Fibroblast of skin of right quadriceps (primary cell): Measurements from ENCODE around the gene UCK2.

Source experiments
- DNase-seq: peaks from one replicate; pipeline ENCODE4 v3.0.0-alpha.2; 2013

The UCK2 gene

DNA sequence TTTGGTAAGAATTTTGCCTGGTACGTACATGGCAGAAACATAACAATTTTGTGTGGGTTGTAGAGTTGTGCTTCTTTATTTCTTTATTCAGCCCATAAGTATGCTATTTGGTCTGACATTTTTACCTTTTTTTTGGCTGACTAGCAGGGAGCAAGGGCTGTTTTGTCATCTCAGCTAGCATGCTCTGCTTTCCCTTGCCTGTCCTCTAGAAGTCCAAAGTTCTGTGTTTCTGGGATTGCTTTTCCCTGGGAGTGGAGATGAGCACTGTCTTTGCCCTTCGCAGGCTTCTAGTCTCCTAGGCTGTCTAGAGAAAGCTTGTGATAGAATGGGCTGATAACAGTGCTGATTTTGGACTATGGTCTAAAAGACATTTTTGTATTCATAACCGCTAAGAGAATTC lies 7.5 kb downstream of the UCK2 start:
- no peak for DNase-seq

GRCh38 chr1:165836664-165837482 lies 9.5 kb downstream of the UCK2 start:
- no peak for DNase-seq

- DNase-seq, result no peak
Measured at GRCh38 chr1:165837838-165838364, 10.5 kb downstream of the UCK2 start.

GRCh38 chr1:165840423-165840822 lies 13.0 kb downstream of the UCK2 start:
- no peak for DNase-seq

- peak; percentile 41 for DNase-seq
Measured at GRCh38 chr1:165841582-165842017, 14.2 kb downstream of the UCK2 start.

DNA sequence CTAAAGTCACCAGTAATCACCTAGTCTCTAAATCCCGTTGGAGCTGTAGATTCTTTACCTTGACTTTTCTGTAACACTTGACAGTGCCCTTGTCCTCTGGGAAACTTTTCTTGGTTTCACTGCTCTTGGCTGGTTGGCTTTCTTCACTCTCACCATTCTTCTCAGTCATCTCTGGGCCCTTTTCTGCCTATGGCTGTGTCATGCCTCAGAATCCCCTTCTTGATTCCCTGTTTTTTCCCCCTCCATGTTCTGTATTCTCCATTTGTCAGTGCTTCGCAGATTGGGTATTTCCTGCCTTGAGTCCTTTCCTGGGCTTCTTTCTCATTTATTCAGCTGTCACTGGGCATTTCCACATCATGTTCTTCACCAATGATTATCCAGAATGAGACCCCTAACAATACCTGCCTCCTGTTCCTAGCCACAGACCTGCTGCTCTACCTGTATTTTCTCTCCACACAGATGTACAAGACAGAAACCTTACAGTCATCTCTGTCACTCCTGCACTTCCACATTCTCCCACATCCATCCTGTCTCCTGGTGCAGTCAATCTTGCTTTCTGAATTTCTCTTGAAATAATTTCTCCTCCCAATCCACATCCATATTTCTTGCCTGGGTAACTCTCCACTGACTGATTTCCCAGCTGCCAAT lies 14.7 kb downstream of the UCK2 start:
- DNase-seq, result no peak

- peak; percentile 36 for DNase-seq
Measured at GRCh38 chr1:165842671-165843129, 15.3 kb downstream of the UCK2 start.

- DNase-seq, result peak; percentile 32
Measured at GRCh38 chr1:165843304-165843703, 15.9 kb downstream of the UCK2 start.

GRCh38 chr1:165844114-165844798 lies 16.8 kb downstream of the UCK2 start:
- DNase-seq, result no peak

DNA sequence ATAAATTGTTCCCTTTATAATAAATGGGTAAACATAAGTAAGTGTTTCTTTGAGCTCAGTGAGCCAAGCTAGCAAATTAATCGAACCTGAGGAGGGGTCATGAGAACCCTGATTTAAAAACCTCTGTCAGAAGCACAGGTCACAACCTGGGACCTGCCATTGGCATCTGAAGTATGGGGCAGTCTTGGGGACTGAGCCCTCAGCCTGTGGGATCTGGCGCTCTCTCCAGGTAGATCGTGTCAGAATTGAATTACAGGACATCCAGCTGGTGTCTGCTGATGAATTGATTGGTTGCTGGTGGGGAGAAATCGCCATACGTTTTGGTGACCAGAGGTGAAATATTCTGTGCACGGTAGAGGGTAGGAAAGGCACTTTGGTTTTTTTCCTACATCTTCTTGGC lies 17.5 kb downstream of the UCK2 start:
- DNase-seq, result no peak

- no peak for DNase-seq
Measured at GRCh38 chr1:165845569-165845968, 18.2 kb downstream of the UCK2 start.

DNA sequence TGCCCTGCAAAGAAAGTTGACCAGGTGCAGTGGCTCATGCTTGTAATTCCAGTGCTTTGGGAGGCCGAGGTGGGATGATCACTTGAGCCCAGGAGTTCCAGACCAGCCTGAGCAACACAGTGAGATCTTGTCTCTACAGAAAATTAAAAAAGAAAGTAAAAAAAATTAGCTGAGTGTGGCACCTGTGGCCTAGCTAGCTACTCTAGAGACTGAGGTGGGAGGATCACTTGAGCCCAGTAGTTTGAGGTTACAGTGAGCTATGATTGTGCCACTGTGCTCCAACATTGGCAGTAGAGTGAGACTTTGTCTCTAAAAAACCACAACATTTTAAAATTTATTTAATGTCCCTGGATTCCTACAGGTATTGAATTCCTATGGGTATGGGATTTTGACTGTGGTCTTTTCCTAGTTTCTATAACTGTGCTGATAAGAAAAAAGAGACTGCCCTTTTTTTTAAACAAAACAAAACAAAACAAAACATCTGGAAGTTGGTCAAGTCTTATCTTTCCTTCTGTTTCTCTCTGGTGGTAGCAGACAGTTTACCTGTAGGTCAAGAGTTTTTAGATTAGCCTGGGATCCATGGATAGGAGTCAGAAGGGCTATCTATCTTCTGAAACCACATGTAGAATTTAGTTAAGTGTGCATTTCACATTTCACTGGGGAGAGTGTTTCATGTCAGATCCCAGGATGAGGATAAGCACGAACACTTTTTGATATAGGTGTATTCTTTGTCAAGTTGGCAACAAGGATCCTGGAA lies 18.8 kb downstream of the UCK2 start:
- DNase-seq, result no peak

GRCh38 chr1:165847486-165847885 lies 20.1 kb downstream of the UCK2 start:
- no peak for DNase-seq

GRCh38 chr1:165849353-165850133 lies 22.1 kb downstream of the UCK2 start:
- no peak for DNase-seq

DNA sequence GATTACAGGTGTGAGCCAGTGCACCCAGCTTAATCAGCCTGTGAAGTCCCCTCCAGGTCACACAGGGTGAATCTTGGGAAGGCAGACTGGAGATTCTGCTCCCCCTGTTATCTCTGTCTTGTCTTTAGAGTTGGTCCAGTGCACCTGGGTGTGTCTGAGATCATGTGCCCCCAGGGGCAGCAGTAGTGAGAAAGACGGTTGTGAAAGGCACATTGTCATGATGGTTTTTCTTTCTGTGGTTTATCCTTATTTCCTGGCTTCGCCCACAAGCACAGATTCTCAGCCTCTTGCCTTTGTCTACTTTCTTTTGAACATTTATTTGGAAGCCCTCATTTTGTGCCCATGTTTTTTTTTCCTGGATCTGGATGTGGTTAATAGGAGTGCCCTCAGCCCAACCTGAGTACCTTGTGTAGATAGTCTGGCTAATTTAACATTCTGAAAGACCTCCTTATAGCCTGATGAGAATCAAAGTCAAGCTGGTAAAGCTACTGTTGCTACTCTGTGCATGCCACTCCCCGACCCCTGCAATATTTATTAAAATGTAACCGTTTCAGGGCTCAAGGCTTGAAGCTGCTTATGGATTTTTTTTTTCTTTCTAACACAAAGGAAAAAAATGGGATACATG lies 23.7 kb downstream of the UCK2 start:
- peak; percentile 19 for DNase-seq

- DNase-seq, result no peak
Measured at GRCh38 chr1:165852871-165853270, 25.5 kb downstream of the UCK2 start.

- no peak for DNase-seq
Measured at GRCh38 chr1:165853528-165854075, 26.2 kb downstream of the UCK2 start.

- DNase-seq, result peak; percentile 98
Measured at GRCh38 chr1:165854101-165854845, 26.9 kb downstream of the UCK2 start.

DNA sequence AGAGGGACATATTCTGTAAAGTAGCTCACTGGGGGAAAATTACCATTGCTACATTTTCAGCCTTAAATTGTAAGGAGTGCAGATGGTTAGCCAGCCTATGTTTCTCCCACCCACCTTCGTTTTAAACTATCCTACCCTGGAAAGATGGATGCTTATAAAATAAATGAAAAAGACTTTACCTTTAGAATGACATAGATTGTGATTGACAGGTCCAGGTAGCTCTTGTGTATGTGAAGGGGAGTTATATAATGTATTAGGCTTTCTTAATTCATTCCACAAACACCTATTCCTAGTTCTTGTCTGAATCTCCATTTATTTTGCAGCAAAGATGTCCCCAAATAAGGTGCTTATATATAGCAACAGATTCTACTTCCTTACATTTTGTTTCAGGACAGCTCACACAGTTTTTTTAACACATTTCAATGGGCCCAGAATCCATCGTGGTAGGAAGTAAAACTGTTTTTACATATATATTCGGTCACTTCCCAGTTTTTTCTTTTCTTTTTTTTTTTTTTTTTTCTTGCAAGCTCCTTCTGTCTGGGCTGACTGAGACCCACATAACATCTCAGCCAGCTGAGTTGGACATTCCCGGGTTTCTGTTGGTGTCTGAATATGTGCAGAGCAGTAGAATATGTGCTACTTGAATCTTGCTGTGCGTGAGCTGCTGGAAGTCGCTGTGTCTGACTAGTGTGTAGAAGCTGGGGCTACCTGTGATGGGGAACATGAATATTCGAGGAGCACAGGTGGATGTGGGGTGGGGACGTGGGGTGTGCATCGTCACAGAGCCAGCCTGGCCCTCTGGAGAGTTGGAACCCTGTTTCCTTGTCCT lies 27.8 kb downstream of the UCK2 start:
- DNase-seq, result no peak
